ENCODE data around the gene PRG3. TPM values are rescaled to one million over a fixed set of nuclear protein-coding genes. Genes with fewer than 3 reads are reported as not detected.

Gene PRG3
- total RNA-seq, 1 experiment from 2014 or later, result not detected

DNA sequence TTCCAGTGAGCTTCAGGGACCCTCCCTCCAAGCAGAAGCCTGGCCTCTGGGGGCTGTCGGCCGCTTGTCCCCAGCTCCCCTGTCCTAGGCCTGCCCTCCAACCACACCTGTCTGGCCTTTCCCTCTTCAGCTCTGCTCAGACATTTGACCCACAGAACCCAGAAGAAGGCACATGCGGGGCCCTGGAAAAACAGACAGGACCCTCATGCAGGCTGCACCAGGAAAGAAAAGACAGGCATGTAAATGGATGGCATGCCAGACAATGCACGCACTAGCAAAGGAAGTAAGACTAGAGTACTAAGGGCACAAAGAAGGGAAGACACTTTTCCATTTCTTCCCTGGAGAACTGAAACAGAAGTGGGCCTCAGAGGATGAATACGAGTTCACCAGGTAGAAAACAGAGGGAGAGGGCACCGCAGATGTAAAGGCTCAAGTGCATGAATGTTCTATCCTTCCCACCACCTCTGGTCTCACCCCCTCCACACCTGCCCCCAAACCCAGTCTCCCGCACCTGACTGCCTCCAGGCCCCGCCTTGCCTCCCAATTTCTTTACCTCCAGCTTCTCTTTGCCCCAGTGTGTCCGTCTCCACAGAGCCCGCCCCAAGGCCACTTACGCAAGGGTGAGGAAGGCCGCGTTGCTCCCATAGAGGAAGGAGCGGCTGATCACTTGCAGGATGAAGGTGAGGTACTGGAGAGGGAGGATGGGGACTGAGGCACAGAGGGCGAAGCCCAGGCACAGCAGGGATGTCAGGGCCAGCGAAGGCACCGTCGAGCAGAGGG, 28.6 kb upstream of the PRG3 start:
- RAD21 ChIA-PET (ENCODE audit: low non-redundant PET in 1 of 2, low total read pairs in 2 of 2, uncharacterized antibody in 2 of 2, unreplicated experiment in 2 of 2), result no interaction called here
- TF ChIP-seq FOSL1 (IDR thresholded peaks at IDR 0.05; ENCODE audit: low read depth) (no peak), SIN3A (IDR thresholded peaks at IDR 0.05; ENCODE audit: low read depth) (no peak), ELF1 (IDR thresholded peaks at IDR 0.05; ENCODE audit: borderline replicate concordance, low read depth) (no peak), TCF7L2 (IDR thresholded peaks at IDR 0.05; ENCODE audit: borderline replicate concordance, extremely low read depth, insufficient read depth, insufficient read length) (no peak), EZH2phosphoT487 (IDR thresholded peaks at IDR 0.05; ENCODE audit: borderline replicate concordance) (no peak), ZFX (IDR thresholded peaks at IDR 0.05) (no peak), SRF (IDR thresholded peaks at IDR 0.05; ENCODE audit: low read depth) (no peak), POLR2A (IDR thresholded peaks at IDR 0.05; ENCODE audit: borderline replicate concordance, extremely low read depth, insufficient read depth, insufficient read length) (no peak), CBX3 (IDR thresholded peaks at IDR 0.05; ENCODE audit: low read depth) (no peak)
- TF ChIP-seq, protein P1, sequence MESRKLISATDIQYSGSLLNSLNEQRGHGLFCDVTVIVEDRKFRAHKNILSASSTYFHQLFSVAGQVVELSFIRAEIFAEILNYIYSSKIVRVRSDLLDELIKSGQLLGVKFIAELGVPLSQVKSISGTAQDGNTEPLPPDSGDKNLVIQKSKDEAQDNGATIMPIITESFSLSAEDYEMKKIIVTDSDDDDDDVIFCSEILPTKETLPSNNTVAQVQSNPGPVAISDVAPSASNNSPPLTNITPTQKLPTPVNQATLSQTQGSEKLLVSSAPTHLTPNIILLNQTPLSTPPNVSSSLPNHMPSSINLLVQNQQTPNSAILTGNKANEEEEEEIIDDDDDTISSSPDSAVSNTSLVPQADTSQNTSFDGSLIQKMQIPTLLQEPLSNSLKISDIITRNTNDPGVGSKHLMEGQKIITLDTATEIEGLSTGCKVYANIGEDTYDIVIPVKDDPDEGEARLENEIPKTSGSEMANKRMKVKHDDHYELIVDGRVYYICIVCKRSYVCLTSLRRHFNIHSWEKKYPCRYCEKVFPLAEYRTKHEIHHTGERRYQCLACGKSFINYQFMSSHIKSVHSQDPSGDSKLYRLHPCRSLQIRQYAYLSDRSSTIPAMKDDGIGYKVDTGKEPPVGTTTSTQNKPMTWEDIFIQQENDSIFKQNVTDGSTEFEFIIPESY (IDR thresholded peaks at IDR 0.05; ENCODE audit: extremely low read depth, insufficient replicate concordance, low read length), result no peak
- TF ChIP-seq, protein P2, sequence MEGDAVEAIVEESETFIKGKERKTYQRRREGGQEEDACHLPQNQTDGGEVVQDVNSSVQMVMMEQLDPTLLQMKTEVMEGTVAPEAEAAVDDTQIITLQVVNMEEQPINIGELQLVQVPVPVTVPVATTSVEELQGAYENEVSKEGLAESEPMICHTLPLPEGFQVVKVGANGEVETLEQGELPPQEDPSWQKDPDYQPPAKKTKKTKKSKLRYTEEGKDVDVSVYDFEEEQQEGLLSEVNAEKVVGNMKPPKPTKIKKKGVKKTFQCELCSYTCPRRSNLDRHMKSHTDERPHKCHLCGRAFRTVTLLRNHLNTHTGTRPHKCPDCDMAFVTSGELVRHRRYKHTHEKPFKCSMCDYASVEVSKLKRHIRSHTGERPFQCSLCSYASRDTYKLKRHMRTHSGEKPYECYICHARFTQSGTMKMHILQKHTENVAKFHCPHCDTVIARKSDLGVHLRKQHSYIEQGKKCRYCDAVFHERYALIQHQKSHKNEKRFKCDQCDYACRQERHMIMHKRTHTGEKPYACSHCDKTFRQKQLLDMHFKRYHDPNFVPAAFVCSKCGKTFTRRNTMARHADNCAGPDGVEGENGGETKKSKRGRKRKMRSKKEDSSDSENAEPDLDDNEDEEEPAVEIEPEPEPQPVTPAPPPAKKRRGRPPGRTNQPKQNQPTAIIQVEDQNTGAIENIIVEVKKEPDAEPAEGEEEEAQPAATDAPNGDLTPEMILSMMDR (IDR thresholded peaks at IDR 0.05 in 2 of 3, conservative IDR thresholded peaks at IDR 0.05 in 1 of 3; ENCODE audit: borderline replicate concordance in 1 of 3, insufficient read depth in 1 of 3, low read depth in 2 of 3, low read length in 2 of 3), result no peak
- TF ChIP-seq, protein P3, sequence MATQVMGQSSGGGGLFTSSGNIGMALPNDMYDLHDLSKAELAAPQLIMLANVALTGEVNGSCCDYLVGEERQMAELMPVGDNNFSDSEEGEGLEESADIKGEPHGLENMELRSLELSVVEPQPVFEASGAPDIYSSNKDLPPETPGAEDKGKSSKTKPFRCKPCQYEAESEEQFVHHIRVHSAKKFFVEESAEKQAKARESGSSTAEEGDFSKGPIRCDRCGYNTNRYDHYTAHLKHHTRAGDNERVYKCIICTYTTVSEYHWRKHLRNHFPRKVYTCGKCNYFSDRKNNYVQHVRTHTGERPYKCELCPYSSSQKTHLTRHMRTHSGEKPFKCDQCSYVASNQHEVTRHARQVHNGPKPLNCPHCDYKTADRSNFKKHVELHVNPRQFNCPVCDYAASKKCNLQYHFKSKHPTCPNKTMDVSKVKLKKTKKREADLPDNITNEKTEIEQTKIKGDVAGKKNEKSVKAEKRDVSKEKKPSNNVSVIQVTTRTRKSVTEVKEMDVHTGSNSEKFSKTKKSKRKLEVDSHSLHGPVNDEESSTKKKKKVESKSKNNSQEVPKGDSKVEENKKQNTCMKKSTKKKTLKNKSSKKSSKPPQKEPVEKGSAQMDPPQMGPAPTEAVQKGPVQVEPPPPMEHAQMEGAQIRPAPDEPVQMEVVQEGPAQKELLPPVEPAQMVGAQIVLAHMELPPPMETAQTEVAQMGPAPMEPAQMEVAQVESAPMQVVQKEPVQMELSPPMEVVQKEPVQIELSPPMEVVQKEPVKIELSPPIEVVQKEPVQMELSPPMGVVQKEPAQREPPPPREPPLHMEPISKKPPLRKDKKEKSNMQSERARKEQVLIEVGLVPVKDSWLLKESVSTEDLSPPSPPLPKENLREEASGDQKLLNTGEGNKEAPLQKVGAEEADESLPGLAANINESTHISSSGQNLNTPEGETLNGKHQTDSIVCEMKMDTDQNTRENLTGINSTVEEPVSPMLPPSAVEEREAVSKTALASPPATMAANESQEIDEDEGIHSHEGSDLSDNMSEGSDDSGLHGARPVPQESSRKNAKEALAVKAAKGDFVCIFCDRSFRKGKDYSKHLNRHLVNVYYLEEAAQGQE (IDR thresholded peaks at IDR 0.05; ENCODE audit: low read depth), result no peak
- TF ChIP-seq, protein P4, sequence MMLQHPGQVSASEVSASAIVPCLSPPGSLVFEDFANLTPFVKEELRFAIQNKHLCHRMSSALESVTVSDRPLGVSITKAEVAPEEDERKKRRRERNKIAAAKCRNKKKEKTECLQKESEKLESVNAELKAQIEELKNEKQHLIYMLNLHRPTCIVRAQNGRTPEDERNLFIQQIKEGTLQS (IDR thresholded peaks at IDR 0.05), result no peak
- Histone ChIP-seq H3K9me3 (ENCODE audit: control insufficient read depth in 1 of 2, insufficient read depth in 1 of 2, low read depth in 1 of 2, low read length in 2 of 2) (no peaks in the 10 kb centered on the region), H3K36me3 (ENCODE audit: control insufficient read depth in 1 of 2, insufficient read depth in 2 of 2, low read length in 2 of 2) (no peaks in the 10 kb centered on the region; a peak in 1 of 4 replicates), H4K20me1 (ENCODE audit: insufficient read depth) (no peaks in the 10 kb centered on the region), H2AFZ (ENCODE audit: low read depth, low read length, poor library complexity, severe bottlenecking) (no peak overlapping the region), H3K27me3 (ENCODE audit: insufficient read depth, low read length) (no peaks in the 10 kb centered on the region), H3K9me2 (ENCODE audit: insufficient read depth) (no peaks in the 10 kb centered on the region), H3K4me1 (ENCODE audit: control insufficient read depth in 1 of 2, insufficient read depth in 2 of 2, low read length in 2 of 2) (peaks cover 0 to 4% of the 10 kb centered on the region in 2 experiments; a peak in 1 of 4 replicates), H3K4me3 (replicated peaks in 1 of 2; ENCODE audit: low read depth in 1 of 2, low read length in 2 of 2) (no peak overlapping the region), H3K9ac (ENCODE audit: low read length) (no peak overlapping the region), H3K4me2 (ENCODE audit: low read length) (no peak overlapping the region), H3K79me2 (ENCODE audit: insufficient read depth, low read length) (no peaks in the 10 kb centered on the region), H3K27ac (ENCODE audit: low read depth, low read length) (no peak overlapping the region)
- CTCF ChIA-PET, result no interaction called here
- POLR2A ChIA-PET, result no interaction called here
- DNase-seq (ENCODE audit: low read depth, low spot score), result no peak
- no TSS peak for BruUV-seq (replicated peaks)
- no peak for ATAC-seq
- intact Hi-C loops (cut with micrococcal nuclease), result no loop called here
